Neural progenitor cell (in vitro differentiated cells): Measurements from ENCODE around the gene GNB1. TPM values are rescaled to one million over a fixed set of nuclear protein-coding genes. Genes with fewer than 3 reads are reported as not detected.

Experiments
- DNase-seq: peaks from one replicate; pipeline ENCODE4 v3.0.0-alpha.2; 2016; ENCODE audit warnings: low spot score
- H2AFZ ChIP-seq: fragments of 200-600 bp; sonication (generic); replicated peaks from 2 replicates; pipeline ENCODE4 v1.6.1; 2016; ENCODE audit warnings: antibody characterized with exemption
- H3F3A ChIP-seq: fragments of 200-600 bp; sonication (generic); 2 replicates; pipeline ENCODE4 v1.6.1; 2016; ENCODE audit warnings: antibody characterized with exemption, low read depth
- H3K27ac ChIP-seq: fragments of 200-600 bp; sonication (generic); 2 replicates; pipeline ENCODE4 v1.5.1; 2016; ENCODE audit warnings: mild to moderate bottlenecking
- H3K27me3 ChIP-seq: fragments of 200-600 bp; sonication (generic); 2 replicates; pipeline ENCODE4 v1.6.1; 2016; ENCODE audit warnings: mild to moderate bottlenecking, moderate library complexity
- H3K36me3 ChIP-seq: fragments of 200-600 bp; sonication (generic); 2 replicates; pipeline ENCODE4 v1.5.1; 2016
- H3K4me1 ChIP-seq: fragments of 200-600 bp; sonication (generic); 2 replicates; pipeline ENCODE4 v1.6.1; 2016; ENCODE audit warnings: mixed run types
- H3K4me2 ChIP-seq: fragments of 200-600 bp; sonication (generic); 2 replicates; pipeline ENCODE4 v1.6.1; 2016
- H3K4me3 ChIP-seq: fragments of 200-600 bp; sonication (generic); 2 replicates; pipeline ENCODE4 v1.5.1; 2016
- H3K79me2 ChIP-seq: fragments of 200-600 bp; sonication (generic); 2 replicates; pipeline ENCODE4 v1.6.1; 2016; ENCODE audit warnings: low read depth
- H3K9ac ChIP-seq: fragments of 200-600 bp; sonication (generic); 2 replicates; pipeline ENCODE4 v1.6.1; 2016
- H3K9me3 ChIP-seq: fragments of 200-600 bp; sonication (generic); 2 replicates; pipeline ENCODE4 v1.5.1; 2016; ENCODE audit warnings: low read depth
- H4K20me1 ChIP-seq: fragments of 200-600 bp; sonication (generic); 2 replicates; pipeline ENCODE4 v1.6.1; 2016; ENCODE audit warnings: low read depth
- H3K27ac Mint-ChIP-seq: 3 replicates; pipeline ENCODE4 v1.8.0; 2021; ENCODE audit warnings: mixed read lengths
- H3K27me3 Mint-ChIP-seq: 2 replicates; pipeline ENCODE4 v1.8.0; 2022; ENCODE audit warnings: low read depth, mild to moderate bottlenecking, inconsistent platforms, moderate library complexity, mixed read lengths; ENCODE audit not compliant: insufficient read depth
- H3K36me3 Mint-ChIP-seq: 3 replicates; pipeline ENCODE4 v1.8.0; 2021; ENCODE audit warnings: mixed read lengths
- H3K4me1 Mint-ChIP-seq: 3 replicates; pipeline ENCODE4 v1.8.0; 2021; ENCODE audit warnings: mixed read lengths
- H3K4me3 Mint-ChIP-seq: 3 replicates; pipeline ENCODE4 v1.8.0; 2021; ENCODE audit warnings: mild to moderate bottlenecking, moderate library complexity, mixed read lengths
- H3K9me3 Mint-ChIP-seq: 3 replicates; pipeline ENCODE4 v1.8.0; 2020; ENCODE audit warnings: mixed read lengths
- CTCF ChIP-seq: fragments of 200-600 bp; sonication (generic); IDR thresholded peaks from 2 replicates; pipeline ENCODE4 v1.5.1; 2017; ENCODE audit warnings: antibody characterized with exemption, mild to moderate bottlenecking
- EZH2 ChIP-seq: fragments of 200-600 bp; sonication (generic); IDR thresholded peaks from 2 replicates; pipeline ENCODE4 v1.6.1; 2017; ENCODE audit warnings: antibody characterized with exemption, mild to moderate bottlenecking, moderate library complexity
- EZH2phosphoT487 ChIP-seq: fragments of 200-600 bp; sonication (generic); IDR thresholded peaks from 2 replicates; pipeline ENCODE4 v1.6.1; 2017; ENCODE audit warnings: antibody characterized with exemption
- total RNA-seq: library from RNA; depleted of rRNA; stranded (reverse); fragments of >200 nt; gene quantifications from 2 replicates; pipeline ENCODE4 v1.2.3, GENCODE V29; 2015; ENCODE audit warnings: low replicate concordance

The GNB1 gene
- total RNA-seq, 1 donor from 2014 or later: 175 TPM

- Histone ChIP-seq H3K27ac (peak overlapping the region; percentile 3), H2AFZ (no peak overlapping the region), H3K9me3 (no peaks in the 10 kb centered on the region), H3K9ac (no peak overlapping the region), H4K20me1 (peaks cover 94% of the 10 kb centered on the region), H3K4me1 (peaks cover 19% of the 10 kb centered on the region), H3K4me3 (no peak overlapping the region), H3K27me3 (no peaks in the 10 kb centered on the region), H3K79me2 (peaks cover 100% of the 10 kb centered on the region), H3K36me3 (peaks cover 3% of the 10 kb centered on the region), H3K4me2 (no peak overlapping the region), H3F3A (peaks cover 38% of the 10 kb centered on the region)
- no peak for TF ChIP-seq EZH2phosphoT487
- no peak for TF ChIP-seq EZH2
- no peak for TF ChIP-seq CTCF
- H3K36me3 Mint-ChIP-seq: peaks cover 27% of the 10 kb centered on the region
- no peak for DNase-seq
- H3K27me3 Mint-ChIP-seq: no peaks in the 10 kb centered on the region
- no peak overlapping the region for H3K4me3 Mint-ChIP-seq
- H3K27ac Mint-ChIP-seq: no peak overlapping the region
- H3K9me3 Mint-ChIP-seq: no peaks in the 10 kb centered on the region
- peaks cover 30% of the 10 kb centered on the region for H3K4me1 Mint-ChIP-seq
Observed at GRCh38 chr1:1832820-1833219, 58.1 kb downstream of the GNB1 start.

GRCh38 chr1:1832166-1832565, 58.7 kb downstream of the GNB1 start:
- H3K27me3 ChIP-seq: no peaks in the 10 kb centered on the region
- H3K27ac Mint-ChIP-seq: peak overlapping the region; percentile 65
- DNase-seq: no peak
- peaks cover 100% of the 10 kb centered on the region for H4K20me1 ChIP-seq
- H3F3A ChIP-seq: peaks cover 41% of the 10 kb centered on the region
- H3K4me1 ChIP-seq: peaks cover 22% of the 10 kb centered on the region
- no peaks in the 10 kb centered on the region for H3K9me3 Mint-ChIP-seq
- peaks cover 26% of the 10 kb centered on the region for H3K36me3 Mint-ChIP-seq
- H3K4me2 ChIP-seq: no peak overlapping the region
- no peak overlapping the region for H3K4me3 Mint-ChIP-seq
- no peaks in the 10 kb centered on the region for H3K27me3 Mint-ChIP-seq
- H3K9ac ChIP-seq: no peak overlapping the region
- peak overlapping the region; percentile 46 for H3K27ac ChIP-seq
- TF ChIP-seq EZH2phosphoT487 (no peak), EZH2 (no peak)
- H3K9me3 ChIP-seq: no peaks in the 10 kb centered on the region
- no peak overlapping the region for H3K4me3 ChIP-seq
- no peaks in the 10 kb centered on the region for H3K36me3 ChIP-seq
- peaks cover 37% of the 10 kb centered on the region for H3K4me1 Mint-ChIP-seq
- H2AFZ ChIP-seq: no peak overlapping the region
- peaks cover 100% of the 10 kb centered on the region for H3K79me2 ChIP-seq

- H4K20me1 ChIP-seq: peaks cover 79% of the 10 kb centered on the region
- Mint-ChIP-seq H3K4me3 (no peak overlapping the region), H3K27ac (peak overlapping the region; percentile 37), H3K27me3 (no peaks in the 10 kb centered on the region), H3K9me3 (no peaks in the 10 kb centered on the region), H3K36me3 (peaks cover 19% of the 10 kb centered on the region), H3K4me1 (peaks cover 15% of the 10 kb centered on the region)
- peak overlapping the region; percentile 2 for H3K27ac ChIP-seq
- H3F3A ChIP-seq: peaks cover 35% of the 10 kb centered on the region
- peaks cover 4% of the 10 kb centered on the region for H3K4me1 ChIP-seq
- no peak overlapping the region for H3K4me3 ChIP-seq
- TF ChIP-seq EZH2 (no peak), CTCF (no peak), EZH2phosphoT487 (no peak)
- no peak for DNase-seq
- H3K27me3 ChIP-seq: no peaks in the 10 kb centered on the region
- H3K36me3 ChIP-seq: peaks cover 3% of the 10 kb centered on the region
- H3K9me3 ChIP-seq: no peaks in the 10 kb centered on the region
- H3K79me2 ChIP-seq: peaks cover 100% of the 10 kb centered on the region
- no peak overlapping the region for H3K4me2 ChIP-seq
- H3K9ac ChIP-seq: no peak overlapping the region
- no peak overlapping the region for H2AFZ ChIP-seq
Observed at GRCh38 chr1:1827089-1827848, 63.6 kb downstream of the GNB1 start.
